Natural killer cell treated with Interleukin-12 subunit alpha and Interleukin-12 subunit beta and Interleukin-15 and Interleukin-18, amount 100 ng/mL, for 72 hours (primary cell): ENCODE measurements around the gene PDCD2L. TPM values are rescaled to one million over a fixed set of nuclear protein-coding genes. Genes with fewer than 3 reads are reported as not detected.

Source experiments
- ATAC-seq, 2 donors: fragments of 150-1000 bp; cut with Tn5 transposase in 1 of 2; sonication (Bioruptor Pico), chemical (Tn5 transposase) in 1 of 2; 2 replicates each; pipeline ENCODE4 v1.10.0; 2021
- DNase-seq: peaks from one replicate; pipeline ENCODE4 v3.0.0; 2022; ENCODE audit warnings: low spot score
- H3K27ac Mint-ChIP-seq, 2 donors: 1 replicate in 1 of 2; 2 replicates in 1 of 2; pipeline ENCODE4 v1.8.0; 2022; ENCODE audit warnings: mixed read lengths in 2 of 2, mild to moderate bottlenecking in 1 of 2, moderate library complexity in 1 of 2
- H3K27me3 Mint-ChIP-seq, 2 donors: 1 replicate in 1 of 2; 2 replicates in 1 of 2; pipeline ENCODE4 v1.8.0; 2022; ENCODE audit warnings: mixed read lengths in 2 of 2
- H3K36me3 Mint-ChIP-seq: one replicate; pipeline ENCODE4 v1.8.0; 2022; ENCODE audit warnings: mixed read lengths
- H3K4me1 Mint-ChIP-seq, 2 donors: 1 replicate in 1 of 2; 2 replicates in 1 of 2; pipeline ENCODE4 v1.8.0; 2022; ENCODE audit warnings: low read depth in 2 of 2, mixed read lengths in 2 of 2, mild to moderate bottlenecking in 1 of 2
- H3K4me3 Mint-ChIP-seq: one replicate; pipeline ENCODE4 v1.8.0; 2022; ENCODE audit warnings: mixed read lengths
- H3K9me3 Mint-ChIP-seq: 2 replicates; pipeline ENCODE4 v1.8.0; 2022; ENCODE audit warnings: mixed read lengths
- total RNA-seq, 2 donors: library from RNA; stranded (reverse); gene quantifications; one replicate each; pipeline ENCODE4 v1.2.3, GENCODE V29; 2022

The PDCD2L gene
- total RNA-seq, 2 donors from 2014 or later = 18.2 to 28.4 TPM

- Mint-ChIP-seq H3K9me3 (no peaks in the 10 kb centered on the region), H3K4me3 (no peak overlapping the region), H3K4me1 (peaks cover 6 to 7% of the 10 kb centered on the region in 2 donors), H3K27ac (no peak overlapping the region), H3K27me3 (no peaks in the 10 kb centered on the region), H3K36me3 (peaks cover 13% of the 10 kb centered on the region)
- ATAC-seq = no peak
- DNase-seq = no peak
Measured at GRCh38 chr19:34409189-34410164, 5.3 kb downstream of the PDCD2L start.

- ATAC-seq (no peak), DNase-seq (no peak)
- Mint-ChIP-seq H3K9me3 (no peaks in the 10 kb centered on the region), H3K27ac (no peak overlapping the region), H3K36me3 (peaks cover 13% of the 10 kb centered on the region), H3K4me1 (peaks cover 4 to 7% of the 10 kb centered on the region in 2 donors), H3K27me3 (no peaks in the 10 kb centered on the region), H3K4me3 (no peak overlapping the region)
Measured at GRCh38 chr19:34411216-34411615, 7.0 kb downstream of the PDCD2L start.

- Mint-ChIP-seq H3K4me1 (no peaks in the 10 kb centered on the region), H3K4me3 (no peak overlapping the region), H3K9me3 (no peaks in the 10 kb centered on the region), H3K27me3 (no peaks in the 10 kb centered on the region), H3K27ac (no peak overlapping the region), H3K36me3 (no peaks in the 10 kb centered on the region)
- ATAC-seq (no peak), DNase-seq (no peak)
Measured at GRCh38 chr19:34416021-34416545, 11.9 kb downstream of the PDCD2L start.

GRCh38 chr19:34418300-34418699 is 14.1 kb downstream of the PDCD2L start:
- Mint-ChIP-seq H3K4me1 (no peaks in the 10 kb centered on the region), H3K4me3 (no peak overlapping the region), H3K9me3 (no peaks in the 10 kb centered on the region), H3K27me3 (no peaks in the 10 kb centered on the region), H3K36me3 (no peaks in the 10 kb centered on the region), H3K27ac (no peak overlapping the region)
- ATAC-seq (no peak), DNase-seq (no peak)

- H3K4me1 Mint-ChIP-seq = peaks cover 15 to 23% of the 10 kb centered on the region in 2 donors
- DNase-seq = no peak
- H3K27me3 Mint-ChIP-seq = no peaks in the 10 kb centered on the region
- H3K4me3 Mint-ChIP-seq = no peak overlapping the region
- no peaks in the 10 kb centered on the region for H3K36me3 Mint-ChIP-seq
- H3K9me3 Mint-ChIP-seq = no peaks in the 10 kb centered on the region
- H3K27ac Mint-ChIP-seq = no peak overlapping the region
- ATAC-seq = no peak
Measured at GRCh38 chr19:34426096-34426661, 22.0 kb downstream of the PDCD2L start.

- H3K27ac Mint-ChIP-seq = peak overlapping the region; percentile 84 to 93
- DNase-seq (peak; percentile 78), ATAC-seq (peak; percentile 74 to 81)
- H3K4me3 Mint-ChIP-seq = peak overlapping the region; percentile 92
- H3K9me3 Mint-ChIP-seq = no peaks in the 10 kb centered on the region
- H3K27me3 Mint-ChIP-seq = no peaks in the 10 kb centered on the region
- no peaks in the 10 kb centered on the region for H3K36me3 Mint-ChIP-seq
- peaks cover 20 to 36% of the 10 kb centered on the region in 2 donors for H3K4me1 Mint-ChIP-seq
Measured at GRCh38 chr19:34428549-34429285, 24.5 kb downstream of the PDCD2L start.

GRCh38 chr19:34429553-34429952 is 25.4 kb downstream of the PDCD2L start:
- Mint-ChIP-seq H3K4me1 (peaks cover 20 to 36% of the 10 kb centered on the region in 2 donors), H3K27me3 (no peaks in the 10 kb centered on the region), H3K4me3 (peak overlapping the region; percentile 92), H3K27ac (peak overlapping the region; percentile 84 to 93), H3K36me3 (no peaks in the 10 kb centered on the region), H3K9me3 (no peaks in the 10 kb centered on the region)
- ATAC-seq = no peak
- no peak for DNase-seq

GRCh38 chr19:34430738-34431625 is 26.8 kb downstream of the PDCD2L start:
- Mint-ChIP-seq H3K27me3 (no peaks in the 10 kb centered on the region), H3K4me3 (peak overlapping the region; percentile 92), H3K36me3 (no peaks in the 10 kb centered on the region), H3K27ac (peak overlapping the region; percentile 10 to 13), H3K9me3 (no peaks in the 10 kb centered on the region), H3K4me1 (peaks cover 20 to 36% of the 10 kb centered on the region in 2 donors)
- ATAC-seq = no peak
- no peak for DNase-seq

GRCh38 chr19:34431681-34432402 is 27.6 kb downstream of the PDCD2L start:
- Mint-ChIP-seq H3K4me1 (peaks cover 20 to 36% of the 10 kb centered on the region in 2 donors), H3K27ac (no peak overlapping the region), H3K9me3 (no peaks in the 10 kb centered on the region), H3K4me3 (no peak overlapping the region), H3K27me3 (no peaks in the 10 kb centered on the region), H3K36me3 (no peaks in the 10 kb centered on the region)
- no peak for ATAC-seq
- DNase-seq = no peak

GRCh38 chr19:34432797-34433196 is 28.6 kb downstream of the PDCD2L start:
- ATAC-seq (no peak), DNase-seq (no peak)
- H3K27me3 Mint-ChIP-seq = no peaks in the 10 kb centered on the region
- peaks cover 19 to 35% of the 10 kb centered on the region in 2 donors for H3K4me1 Mint-ChIP-seq
- H3K36me3 Mint-ChIP-seq = no peaks in the 10 kb centered on the region
- no peak overlapping the region for H3K27ac Mint-ChIP-seq
- H3K9me3 Mint-ChIP-seq = no peaks in the 10 kb centered on the region
- no peak overlapping the region for H3K4me3 Mint-ChIP-seq

GRCh38 chr19:34436716-34437115 is 32.5 kb downstream of the PDCD2L start:
- peaks cover 8 to 18% of the 10 kb centered on the region in 2 donors for H3K4me1 Mint-ChIP-seq
- H3K4me3 Mint-ChIP-seq = no peak overlapping the region
- H3K27me3 Mint-ChIP-seq = no peaks in the 10 kb centered on the region
- peaks cover 12% of the 10 kb centered on the region for H3K36me3 Mint-ChIP-seq
- DNase-seq = no peak
- no peak for ATAC-seq
- no peak overlapping the region for H3K27ac Mint-ChIP-seq
- H3K9me3 Mint-ChIP-seq = no peaks in the 10 kb centered on the region

GRCh38 chr19:34448191-34448590 is 44.0 kb downstream of the PDCD2L start:
- ATAC-seq = no peak

More at GRCh38 chr19:34448191-34448590, 44.0 kb downstream of the PDCD2L start:
- no peak overlapping the region for H3K4me3 Mint-ChIP-seq
- DNase-seq = no peak
- H3K4me1 Mint-ChIP-seq = peaks cover 6 to 9% of the 10 kb centered on the region in 2 donors
- H3K27me3 Mint-ChIP-seq = no peaks in the 10 kb centered on the region
- H3K27ac Mint-ChIP-seq = no peak overlapping the region
- peaks cover 55% of the 10 kb centered on the region for H3K36me3 Mint-ChIP-seq
- no peaks in the 10 kb centered on the region for H3K9me3 Mint-ChIP-seq
